Bronchial epithelial cell (primary cell): ENCODE measurements around the gene RSAD1. TPM values are rescaled to one million over a fixed set of nuclear protein-coding genes. Genes with fewer than 3 reads are reported as not detected.

Experiments
- DNase-seq: peaks from one replicate; pipeline ENCODE4 v3.0.0-alpha.2; 2010; ENCODE audit warnings: low read depth
- FAIRE-seq: peaks from 2 replicates; lab custom pipeline; 2011; peaks lifted over from hg19 to GRCh38; lab: Jason Lieb, UNC
- H3K27me3 ChIP-seq: 2 replicates; pipeline ENCODE4 v1.5.1; 2011; ENCODE audit warnings: low read length; ENCODE audit not compliant: control insufficient read depth, insufficient read depth
- H3K36me3 ChIP-seq: 2 replicates; pipeline ENCODE4 v1.5.1; 2011; ENCODE audit warnings: low read length; ENCODE audit not compliant: control insufficient read depth, insufficient read depth
- H3K4me3 ChIP-seq: 2 replicates; pipeline ENCODE4 v1.5.1; 2011; ENCODE audit warnings: mild to moderate bottlenecking, low read depth, low read length, control low read depth
- CTCF ChIP-seq: IDR thresholded peaks from 2 replicates; pipeline ENCODE4 v1.5.1; 2011; ENCODE audit warnings: mild to moderate bottlenecking, moderate library complexity, low read length, control low read depth, inconsistent platforms; ENCODE audit not compliant: insufficient read depth, severe bottlenecking
- total RNA-seq: library from RNA; depleted of rRNA; stranded (reverse); fragments of >200 nt; gene quantifications from 2 replicates; pipeline ENCODE4 v1.2.1, GENCODE V29; 2014

Gene RSAD1
- total RNA-seq, 1 donor from 2014 or later = 14.2 TPM

DNA sequence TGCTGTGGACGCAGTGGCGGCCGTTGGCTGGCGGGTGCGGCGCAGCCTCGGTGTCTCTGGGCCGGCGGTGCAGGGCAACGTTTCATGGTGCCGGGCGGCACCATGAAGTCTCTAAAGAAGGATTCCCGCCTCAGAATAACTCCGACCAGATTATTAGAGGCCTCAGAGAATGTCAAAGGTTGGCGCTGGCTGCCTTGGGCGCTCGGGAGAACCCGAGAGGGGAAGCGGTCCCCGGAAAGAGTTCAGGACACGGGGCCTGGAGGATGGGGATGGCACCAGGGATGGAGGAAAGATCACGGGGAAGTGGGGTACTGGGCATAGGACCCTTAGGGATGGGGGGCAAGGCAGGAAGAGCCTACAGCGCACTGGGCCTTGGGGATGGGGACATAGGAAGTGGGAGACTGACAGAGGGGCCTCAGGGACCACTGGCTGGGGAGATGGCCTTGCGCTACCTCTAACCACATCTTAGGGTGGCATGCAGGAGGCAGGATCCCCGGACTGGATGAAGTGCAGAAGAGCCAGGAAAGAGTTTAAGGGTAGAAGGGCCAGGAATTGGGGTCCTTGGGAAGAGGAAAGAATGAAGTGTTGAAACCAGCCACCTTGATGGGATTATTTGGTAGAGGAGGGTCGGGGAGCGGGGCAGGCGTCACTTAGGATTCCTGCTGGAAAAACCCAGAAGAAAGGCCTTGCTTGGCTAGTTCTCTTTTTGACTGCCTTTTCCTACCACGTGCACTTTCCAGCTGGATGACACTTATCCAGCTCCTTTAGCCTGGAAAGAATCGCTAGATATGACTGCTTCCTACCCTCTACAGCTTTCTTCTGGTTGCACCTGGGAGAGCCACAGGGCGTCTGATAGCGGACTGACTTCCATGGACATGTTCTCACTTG lies 30.2 kb downstream of the RSAD1 start:
- DNase-seq (no peak), FAIRE-seq (no peak)
- no peaks in the 10 kb centered on the region for H3K36me3 ChIP-seq
- peak overlapping the region; percentile 42 for H3K4me3 ChIP-seq
- TF ChIP-seq CTCF = no peak
- no peaks in the 10 kb centered on the region for H3K27me3 ChIP-seq

DNA sequence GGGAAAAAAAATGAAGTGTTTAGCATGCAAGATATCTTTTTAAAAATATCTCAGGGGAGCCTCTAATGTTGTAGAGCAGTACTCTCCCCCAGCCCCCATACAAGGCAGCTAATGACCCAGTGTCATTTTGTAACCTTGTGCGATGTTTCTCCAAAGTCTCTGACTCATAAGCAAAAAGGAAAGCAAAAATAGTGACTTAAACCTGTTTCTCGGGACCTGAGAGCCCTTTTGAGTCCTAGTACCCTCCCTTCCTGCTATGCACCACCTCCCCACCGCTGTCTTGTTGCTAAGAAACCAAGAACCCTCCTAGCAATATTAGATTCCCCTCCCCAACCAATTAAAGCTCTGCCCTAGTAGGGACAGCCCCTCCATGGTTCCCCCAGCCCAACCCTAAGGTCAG lies 32.4 kb downstream of the RSAD1 start:
- no peaks in the 10 kb centered on the region for H3K27me3 ChIP-seq
- DNase-seq = peak; percentile 34
- FAIRE-seq = no peak
- TF ChIP-seq CTCF = no peak
- no peaks in the 10 kb centered on the region for H3K36me3 ChIP-seq
- H3K4me3 ChIP-seq = no peak overlapping the region

- FAIRE-seq = no peak
These were observed 34.8 kb downstream of the RSAD1 start for GRCh38 chr17:50513495-50513894.

DNA sequence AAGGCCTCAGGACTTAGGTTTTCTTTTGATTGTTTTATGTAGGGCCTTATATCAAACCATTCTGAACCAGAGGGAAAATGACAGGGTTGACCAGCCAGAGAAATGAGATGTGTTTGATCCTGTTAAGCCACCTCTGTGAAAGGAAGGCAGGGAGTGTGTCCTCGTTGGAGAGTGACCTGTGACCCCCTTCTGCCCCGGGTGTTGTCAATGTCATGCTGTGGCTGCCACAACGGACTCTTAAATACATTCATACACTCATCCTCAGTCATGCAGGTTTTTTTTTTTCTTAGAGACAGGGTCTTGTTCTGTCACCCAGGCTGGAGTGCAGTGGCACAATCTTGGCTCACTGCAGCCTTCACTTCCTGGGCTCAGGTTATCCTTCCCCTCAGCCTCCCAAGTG lies 35.7 kb downstream of the RSAD1 start:
- no peaks in the 10 kb centered on the region for H3K27me3 ChIP-seq
- TF ChIP-seq CTCF = no peak
- no peaks in the 10 kb centered on the region for H3K36me3 ChIP-seq
- DNase-seq (no peak), FAIRE-seq (no peak)
- H3K4me3 ChIP-seq = no peak overlapping the region

More at GRCh38 chr17:50513495-50513894, 34.8 kb downstream of the RSAD1 start:
- Histone ChIP-seq H3K36me3 (no peaks in the 10 kb centered on the region), H3K27me3 (no peaks in the 10 kb centered on the region), H3K4me3 (no peak overlapping the region)
- no peak for TF ChIP-seq CTCF
- DNase-seq = no peak

GRCh38 chr17:50514936-50515702 lies 36.5 kb downstream of the RSAD1 start:
- TF ChIP-seq CTCF = no peak
- peak; percentile 45 for DNase-seq
- no peak for FAIRE-seq

More at GRCh38 chr17:50514936-50515702, 36.5 kb downstream of the RSAD1 start:
- Histone ChIP-seq H3K27me3 (no peaks in the 10 kb centered on the region), H3K4me3 (no peak overlapping the region), H3K36me3 (no peaks in the 10 kb centered on the region)
